Measurements from ENCODE around the gene PHTF1.

GRCh38 chr1:113659035-113659434 is 100.3 kb downstream of the PHTF1 start:
- TF ChIP-seq, protein P1, sequence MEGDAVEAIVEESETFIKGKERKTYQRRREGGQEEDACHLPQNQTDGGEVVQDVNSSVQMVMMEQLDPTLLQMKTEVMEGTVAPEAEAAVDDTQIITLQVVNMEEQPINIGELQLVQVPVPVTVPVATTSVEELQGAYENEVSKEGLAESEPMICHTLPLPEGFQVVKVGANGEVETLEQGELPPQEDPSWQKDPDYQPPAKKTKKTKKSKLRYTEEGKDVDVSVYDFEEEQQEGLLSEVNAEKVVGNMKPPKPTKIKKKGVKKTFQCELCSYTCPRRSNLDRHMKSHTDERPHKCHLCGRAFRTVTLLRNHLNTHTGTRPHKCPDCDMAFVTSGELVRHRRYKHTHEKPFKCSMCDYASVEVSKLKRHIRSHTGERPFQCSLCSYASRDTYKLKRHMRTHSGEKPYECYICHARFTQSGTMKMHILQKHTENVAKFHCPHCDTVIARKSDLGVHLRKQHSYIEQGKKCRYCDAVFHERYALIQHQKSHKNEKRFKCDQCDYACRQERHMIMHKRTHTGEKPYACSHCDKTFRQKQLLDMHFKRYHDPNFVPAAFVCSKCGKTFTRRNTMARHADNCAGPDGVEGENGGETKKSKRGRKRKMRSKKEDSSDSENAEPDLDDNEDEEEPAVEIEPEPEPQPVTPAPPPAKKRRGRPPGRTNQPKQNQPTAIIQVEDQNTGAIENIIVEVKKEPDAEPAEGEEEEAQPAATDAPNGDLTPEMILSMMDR (IDR thresholded peaks at IDR 0.05), result no peak
- TF ChIP-seq POLR2A (IDR thresholded peaks at IDR 0.05), result no peak
